GM23248 (cell line): ENCODE data around the gene AQP2.

ENCODE experiments used
- EZH2 ChIP-seq: fragments of 200-600 bp; sonication (generic); IDR thresholded peaks from 2 replicates; pipeline ENCODE4 v1.6.1; 2018; ENCODE audit warnings: antibody characterized with exemption, mild to moderate bottlenecking; ENCODE audit not compliant: insufficient read depth, poor library complexity, severe bottlenecking
- EZH2phosphoT487 ChIP-seq: fragments of 200-600 bp; sonication (generic); IDR thresholded peaks from 2 replicates; pipeline ENCODE4 v1.6.1; 2018; ENCODE audit warnings: antibody characterized with exemption, moderate library complexity, mild to moderate bottlenecking, low read depth; ENCODE audit not compliant: insufficient read depth

DNA sequence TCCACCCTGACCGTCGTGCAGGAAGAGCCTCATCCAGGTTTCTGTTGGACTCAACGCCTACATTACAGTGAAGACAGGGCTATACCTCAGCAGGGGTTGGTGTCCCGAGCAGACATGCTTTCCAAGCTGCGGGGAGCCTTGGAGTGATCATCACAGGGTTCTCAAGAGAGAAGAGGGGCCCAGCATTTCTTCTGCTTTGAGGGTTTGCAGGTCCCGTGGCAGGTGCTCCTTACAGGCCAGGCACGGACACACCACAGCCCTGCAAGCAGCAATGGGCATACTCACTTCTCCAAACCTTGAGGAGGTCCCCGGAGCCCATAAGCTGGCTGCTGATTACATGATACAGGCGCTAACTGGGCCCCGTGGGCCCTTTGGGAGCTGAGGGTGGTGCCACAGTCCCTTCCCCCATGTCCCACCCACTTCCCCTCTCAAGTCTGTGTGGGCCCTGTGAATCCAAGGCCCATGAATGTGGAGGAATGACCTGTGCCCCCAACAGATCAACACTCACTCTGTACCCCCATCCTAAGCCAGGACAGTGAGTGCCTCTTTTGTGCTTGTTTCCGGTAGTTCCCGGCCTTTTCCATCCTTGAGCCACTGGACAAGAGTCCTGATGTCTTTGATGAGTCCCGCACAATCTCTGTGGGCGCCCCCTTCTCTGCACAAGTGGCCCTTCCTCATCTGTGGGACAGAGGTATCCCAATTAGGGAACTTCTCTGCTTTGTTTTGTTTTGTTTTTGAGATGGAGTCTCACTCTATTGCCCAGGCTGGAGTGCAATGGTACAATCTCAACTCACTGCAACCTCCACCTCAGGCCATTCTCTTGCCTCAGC lies 1.1 kb downstream of the AQP2 start:
- no peak for TF ChIP-seq EZH2
- no peak for TF ChIP-seq EZH2phosphoT487
